ENCODE measurements around the gene PISD.

Gene PISD

GRCh38 chr22:31662668-31663037, 638 bp upstream of the PISD start (continued):
- TF ChIP-seq, protein P1, sequence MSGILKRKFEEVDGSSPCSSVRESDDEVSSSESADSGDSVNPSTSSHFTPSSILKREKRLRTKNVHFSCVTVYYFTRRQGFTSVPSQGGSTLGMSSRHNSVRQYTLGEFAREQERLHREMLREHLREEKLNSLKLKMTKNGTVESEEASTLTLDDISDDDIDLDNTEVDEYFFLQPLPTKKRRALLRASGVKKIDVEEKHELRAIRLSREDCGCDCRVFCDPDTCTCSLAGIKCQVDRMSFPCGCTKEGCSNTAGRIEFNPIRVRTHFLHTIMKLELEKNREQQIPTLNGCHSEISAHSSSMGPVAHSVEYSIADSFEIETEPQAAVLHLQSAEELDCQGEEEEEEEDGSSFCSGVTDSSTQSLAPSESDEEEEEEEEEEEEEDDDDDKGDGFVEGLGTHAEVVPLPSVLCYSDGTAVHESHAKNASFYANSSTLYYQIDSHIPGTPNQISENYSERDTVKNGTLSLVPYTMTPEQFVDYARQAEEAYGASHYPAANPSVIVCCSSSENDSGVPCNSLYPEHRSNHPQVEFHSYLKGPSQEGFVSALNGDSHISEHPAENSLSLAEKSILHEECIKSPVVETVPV (CRISPR knock-in tag; IDR thresholded peaks at IDR 0.05): no peak

- peak; percentile 36; the same call in 2 of the 3 replicates for ATAC-seq
These were observed 1.1 kb downstream of the PISD start for GRCh38 chr22:31660860-31661341.

DNA sequence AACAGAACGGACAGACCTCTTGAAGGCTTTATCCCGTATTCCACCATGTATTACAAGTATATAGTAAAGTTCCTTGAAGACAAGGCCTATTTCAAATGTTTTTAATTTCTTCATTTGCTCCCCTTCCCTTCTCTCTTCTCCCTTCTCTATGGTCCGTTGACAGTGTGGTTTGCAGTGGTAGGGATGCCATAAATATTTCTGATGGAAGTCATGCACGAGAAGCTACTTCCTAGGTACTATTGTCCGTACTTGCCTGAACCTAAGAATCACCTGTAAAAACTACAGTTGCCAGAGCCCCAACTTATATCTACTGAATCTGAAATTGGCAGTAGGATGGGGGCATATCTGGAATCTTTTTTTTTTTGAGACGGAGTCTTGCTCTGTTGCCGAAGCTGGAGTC, 2.8 kb downstream of the PISD start:
- TF ChIP-seq TCF4 (CRISPR knock-in tag; IDR thresholded peaks at IDR 0.05; ENCODE audit: borderline replicate concordance) (no peak), ZFP30 (CRISPR knock-in tag; IDR thresholded peaks at IDR 0.05) (no peak), ESRRG (CRISPR knock-in tag; IDR thresholded peaks at IDR 0.05) (no peak), TOX (CRISPR knock-in tag; IDR thresholded peaks at IDR 0.05; ENCODE audit: borderline replicate concordance) (no peak), BACH2 (CRISPR knock-in tag; IDR thresholded peaks at IDR 0.05; ENCODE audit: borderline replicate concordance) (no peak), CSDC2 (CRISPR knock-in tag; IDR thresholded peaks at IDR 0.05) (no peak), PATZ1 (CRISPR knock-in tag; IDR thresholded peaks at IDR 0.05; ENCODE audit: borderline replicate concordance) (no peak), PPARA (CRISPR knock-in tag; IDR thresholded peaks at IDR 0.05; ENCODE audit: borderline replicate concordance) (no peak), ISL1 (CRISPR knock-in tag; IDR thresholded peaks at IDR 0.05) (no peak), ARNTL (CRISPR knock-in tag; IDR thresholded peaks at IDR 0.05; ENCODE audit: borderline replicate concordance, low read depth) (no peak), ZC3H10 (CRISPR knock-in tag; IDR thresholded peaks at IDR 0.05) (no peak), RARB (CRISPR knock-in tag; IDR thresholded peaks at IDR 0.05) (no peak), ZNF70 (CRISPR knock-in tag; IDR thresholded peaks at IDR 0.05) (no peak), ZFP3 (CRISPR knock-in tag; IDR thresholded peaks at IDR 0.05) (no peak), ZNF8 (CRISPR knock-in tag; IDR thresholded peaks at IDR 0.05) (no peak)
- TF ChIP-seq, protein P2, sequence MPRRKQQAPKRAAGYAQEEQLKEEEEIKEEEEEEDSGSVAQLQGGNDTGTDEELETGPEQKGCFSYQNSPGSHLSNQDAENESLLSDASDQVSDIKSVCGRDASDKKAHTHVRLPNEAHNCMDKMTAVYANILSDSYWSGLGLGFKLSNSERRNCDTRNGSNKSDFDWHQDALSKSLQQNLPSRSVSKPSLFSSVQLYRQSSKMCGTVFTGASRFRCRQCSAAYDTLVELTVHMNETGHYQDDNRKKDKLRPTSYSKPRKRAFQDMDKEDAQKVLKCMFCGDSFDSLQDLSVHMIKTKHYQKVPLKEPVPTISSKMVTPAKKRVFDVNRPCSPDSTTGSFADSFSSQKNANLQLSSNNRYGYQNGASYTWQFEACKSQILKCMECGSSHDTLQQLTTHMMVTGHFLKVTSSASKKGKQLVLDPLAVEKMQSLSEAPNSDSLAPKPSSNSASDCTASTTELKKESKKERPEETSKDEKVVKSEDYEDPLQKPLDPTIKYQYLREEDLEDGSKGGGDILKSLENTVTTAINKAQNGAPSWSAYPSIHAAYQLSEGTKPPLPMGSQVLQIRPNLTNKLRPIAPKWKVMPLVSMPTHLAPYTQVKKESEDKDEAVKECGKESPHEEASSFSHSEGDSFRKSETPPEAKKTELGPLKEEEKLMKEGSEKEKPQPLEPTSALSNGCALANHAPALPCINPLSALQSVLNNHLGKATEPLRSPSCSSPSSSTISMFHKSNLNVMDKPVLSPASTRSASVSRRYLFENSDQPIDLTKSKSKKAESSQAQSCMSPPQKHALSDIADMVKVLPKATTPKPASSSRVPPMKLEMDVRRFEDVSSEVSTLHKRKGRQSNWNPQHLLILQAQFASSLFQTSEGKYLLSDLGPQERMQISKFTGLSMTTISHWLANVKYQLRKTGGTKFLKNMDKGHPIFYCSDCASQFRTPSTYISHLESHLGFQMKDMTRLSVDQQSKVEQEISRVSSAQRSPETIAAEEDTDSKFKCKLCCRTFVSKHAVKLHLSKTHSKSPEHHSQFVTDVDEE (CRISPR knock-in tag; IDR thresholded peaks at IDR 0.05): no peak
- TF ChIP-seq, protein P3, sequence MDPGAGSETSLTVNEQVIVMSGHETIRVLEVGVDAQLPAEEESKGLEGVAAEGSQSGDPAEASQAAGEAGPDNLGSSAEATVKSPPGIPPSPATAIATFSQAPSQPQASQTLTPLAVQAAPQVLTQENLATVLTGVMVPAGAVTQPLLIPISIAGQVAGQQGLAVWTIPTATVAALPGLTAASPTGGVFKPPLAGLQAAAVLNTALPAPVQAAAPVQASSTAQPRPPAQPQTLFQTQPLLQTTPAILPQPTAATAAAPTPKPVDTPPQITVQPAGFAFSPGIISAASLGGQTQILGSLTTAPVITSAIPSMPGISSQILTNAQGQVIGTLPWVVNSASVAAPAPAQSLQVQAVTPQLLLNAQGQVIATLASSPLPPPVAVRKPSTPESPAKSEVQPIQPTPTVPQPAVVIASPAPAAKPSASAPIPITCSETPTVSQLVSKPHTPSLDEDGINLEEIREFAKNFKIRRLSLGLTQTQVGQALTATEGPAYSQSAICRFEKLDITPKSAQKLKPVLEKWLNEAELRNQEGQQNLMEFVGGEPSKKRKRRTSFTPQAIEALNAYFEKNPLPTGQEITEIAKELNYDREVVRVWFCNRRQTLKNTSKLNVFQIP (CRISPR knock-in tag; IDR thresholded peaks at IDR 0.05; ENCODE audit: borderline replicate concordance, low read depth): no peak
- TF ChIP-seq, protein P4, sequence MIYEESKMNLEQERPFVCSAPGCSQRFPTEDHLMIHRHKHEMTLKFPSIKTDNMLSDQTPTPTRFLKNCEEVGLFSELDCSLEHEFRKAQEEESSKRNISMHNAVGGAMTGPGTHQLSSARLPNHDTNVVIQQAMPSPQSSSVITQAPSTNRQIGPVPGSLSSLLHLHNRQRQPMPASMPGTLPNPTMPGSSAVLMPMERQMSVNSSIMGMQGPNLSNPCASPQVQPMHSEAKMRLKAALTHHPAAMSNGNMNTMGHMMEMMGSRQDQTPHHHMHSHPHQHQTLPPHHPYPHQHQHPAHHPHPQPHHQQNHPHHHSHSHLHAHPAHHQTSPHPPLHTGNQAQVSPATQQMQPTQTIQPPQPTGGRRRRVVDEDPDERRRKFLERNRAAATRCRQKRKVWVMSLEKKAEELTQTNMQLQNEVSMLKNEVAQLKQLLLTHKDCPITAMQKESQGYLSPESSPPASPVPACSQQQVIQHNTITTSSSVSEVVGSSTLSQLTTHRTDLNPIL (CRISPR knock-in tag; IDR thresholded peaks at IDR 0.05; ENCODE audit: low read depth): no peak
- no peak for ATAC-seq

GRCh38 chr22:31654408-31654807, 7.6 kb downstream of the PISD start:
- TF ChIP-seq ZNF8 (CRISPR knock-in tag; IDR thresholded peaks at IDR 0.05) (no peak), PPARA (CRISPR knock-in tag; IDR thresholded peaks at IDR 0.05; ENCODE audit: borderline replicate concordance) (no peak), ZFP30 (CRISPR knock-in tag; IDR thresholded peaks at IDR 0.05) (no peak), TCF4 (CRISPR knock-in tag; IDR thresholded peaks at IDR 0.05; ENCODE audit: borderline replicate concordance) (no peak)
- no peak for ATAC-seq

Data from SK-N-SH treated with all-trans-retinoic acid at 6 μM for 48 hours (cell line).